Measurements from ENCODE around the gene PAIP1.

- TF ChIP-seq CTCF (conservative IDR thresholded peaks at IDR 0.05; ENCODE audit: low read length): no peak
- no peak for TF ChIP-seq EZH2phosphoT487 (IDR thresholded peaks at IDR 0.05; ENCODE audit: borderline replicate concordance, low read depth, low read length)
These were observed 3.3 kb upstream of the PAIP1 start for GRCh38 chr5:43560128-43560527.

Measured in OCI-LY7 (cell line).